ENCODE measurements around the gene MS4A14.
"Not testable (repeated sequence)": the region's sequence is repeated elsewhere in the genome, so short reads cannot be mapped to it uniquely, and the experiment has no call there.

Gene MS4A14

DNA sequence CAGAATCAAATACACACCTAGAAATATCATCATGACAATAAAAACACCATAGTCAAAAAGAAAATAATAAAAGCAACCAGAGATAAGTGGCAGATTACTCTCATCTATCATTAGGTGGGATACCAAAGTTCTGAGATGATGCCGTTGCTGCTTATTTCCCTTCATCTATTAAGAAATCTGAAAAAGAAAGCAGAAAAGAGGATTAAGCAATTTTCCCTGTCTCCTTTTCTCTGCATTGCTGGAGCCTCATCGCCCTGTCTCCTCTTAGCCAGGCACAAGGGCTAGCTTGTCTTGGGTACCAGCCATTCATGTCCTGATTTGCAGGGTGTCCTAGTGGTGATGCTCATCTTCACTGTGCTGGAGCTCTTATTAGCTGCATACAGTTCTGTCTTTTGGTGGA is 3.9 kb upstream of the MS4A14 start:
- no peak for DNase-seq

DNA sequence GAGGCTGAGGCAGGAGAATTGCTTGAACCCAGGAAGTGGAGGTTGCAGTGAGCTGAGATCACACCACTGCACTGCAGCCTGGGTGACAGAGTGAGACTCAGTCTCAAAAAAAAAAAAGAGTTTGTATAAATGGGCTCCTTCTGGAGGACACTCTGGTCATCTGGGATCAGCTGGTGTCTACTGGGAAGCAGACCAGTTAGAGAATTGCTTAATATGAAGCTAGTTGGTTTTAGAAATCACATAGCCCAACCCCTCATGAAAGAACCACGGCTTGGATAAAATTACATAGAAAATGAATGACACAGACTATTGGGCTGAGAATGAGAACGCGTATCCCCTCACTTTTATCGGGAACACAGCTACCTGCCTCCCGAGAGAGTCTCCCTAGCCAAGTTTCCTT is 3.2 kb upstream of the MS4A14 start:
- DNase-seq: no peak

DNA sequence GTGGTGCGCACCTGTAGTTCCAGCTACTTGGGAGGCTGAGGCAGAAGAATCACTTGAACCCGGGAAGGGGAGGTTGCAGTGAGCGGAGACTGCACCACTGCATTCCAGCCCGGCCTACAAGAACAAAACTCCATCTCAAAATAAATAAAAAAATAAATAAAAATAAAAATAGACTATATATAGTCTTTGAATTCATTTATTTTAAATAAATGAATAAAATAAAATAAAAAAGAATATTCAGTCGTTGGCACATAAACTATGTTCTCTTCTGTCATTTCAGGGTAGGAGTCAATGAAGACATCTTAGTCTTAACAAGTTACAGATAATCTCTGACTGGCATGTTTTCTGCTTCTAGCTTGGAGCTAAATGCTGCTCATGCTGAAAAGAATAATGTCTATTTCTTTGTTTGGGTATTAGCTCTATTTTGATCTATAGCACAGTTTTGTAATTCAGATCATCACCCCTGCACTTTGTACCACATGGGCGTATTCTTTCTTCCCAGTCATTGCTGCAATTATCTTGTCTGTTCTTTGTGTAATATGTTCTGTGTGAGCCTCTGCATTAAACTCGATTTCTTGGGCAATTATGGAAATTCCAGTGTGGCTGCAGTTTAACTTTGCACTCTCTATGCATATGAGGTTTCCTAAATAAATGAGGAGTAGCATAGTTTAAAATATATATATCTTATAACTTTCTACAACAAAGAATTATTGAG is 1.4 kb upstream of the MS4A14 start:
- DNase-seq: no peak

DNA sequence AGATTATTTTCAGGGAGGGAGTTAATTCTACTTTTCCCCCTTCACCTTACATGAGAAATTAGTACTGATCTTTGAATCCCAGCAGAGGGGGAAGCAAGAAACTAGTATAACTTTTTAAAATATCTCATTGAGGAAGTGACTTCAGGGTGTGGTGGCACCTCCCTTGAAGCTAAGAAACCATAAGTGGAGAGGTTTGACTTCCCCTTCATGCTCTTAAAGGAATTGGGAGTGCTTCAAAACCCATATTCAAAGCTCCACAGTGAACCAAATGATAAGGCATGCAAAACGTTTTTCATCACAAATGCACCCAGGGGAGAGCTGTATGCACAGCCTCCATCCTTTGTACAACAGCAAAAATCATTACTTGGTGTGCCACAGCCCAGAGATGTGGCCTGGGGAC is 540 bp downstream of the MS4A14 start:
- DNase-seq: no peak

DNA sequence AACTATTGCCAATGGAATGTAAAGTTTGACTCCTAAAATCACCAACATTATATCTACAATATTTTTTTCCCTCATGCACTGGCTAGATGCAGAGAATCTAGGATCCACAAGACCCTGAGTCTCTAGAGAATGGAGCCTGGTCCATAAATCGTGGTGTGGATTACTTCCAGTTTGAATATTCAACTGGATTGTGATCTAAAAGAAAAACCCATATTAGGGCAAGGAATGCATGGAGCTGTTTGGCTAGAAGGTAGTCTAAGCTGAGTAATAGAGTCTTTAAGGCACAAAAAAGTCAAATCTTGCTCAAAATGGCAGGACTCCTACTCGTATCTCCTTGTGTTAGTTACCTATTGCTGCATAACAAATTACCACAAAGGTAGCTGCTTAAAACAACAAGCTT is 23.8 kb downstream of the MS4A14 start:
- no peak for DNase-seq

DNA sequence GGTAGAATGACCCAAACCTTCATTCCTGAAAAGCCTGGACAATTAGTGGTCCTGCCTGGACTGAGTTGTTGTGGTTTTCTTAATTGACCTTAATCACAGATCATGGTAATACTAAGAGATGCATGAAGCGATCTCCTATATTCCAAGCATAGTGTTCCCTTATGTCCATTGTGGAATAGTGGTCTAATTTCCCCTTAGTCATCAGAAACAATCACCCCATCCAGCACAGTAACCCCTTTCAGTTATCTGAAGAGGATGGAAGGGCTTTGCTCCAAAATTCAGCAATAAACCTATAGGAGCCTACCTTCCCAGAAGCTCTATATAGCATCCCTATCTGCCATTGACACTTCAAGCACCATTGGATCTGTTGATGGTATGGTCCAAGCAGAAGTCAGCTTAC is 26.4 kb downstream of the MS4A14 start:
- no peak for DNase-seq

DNA sequence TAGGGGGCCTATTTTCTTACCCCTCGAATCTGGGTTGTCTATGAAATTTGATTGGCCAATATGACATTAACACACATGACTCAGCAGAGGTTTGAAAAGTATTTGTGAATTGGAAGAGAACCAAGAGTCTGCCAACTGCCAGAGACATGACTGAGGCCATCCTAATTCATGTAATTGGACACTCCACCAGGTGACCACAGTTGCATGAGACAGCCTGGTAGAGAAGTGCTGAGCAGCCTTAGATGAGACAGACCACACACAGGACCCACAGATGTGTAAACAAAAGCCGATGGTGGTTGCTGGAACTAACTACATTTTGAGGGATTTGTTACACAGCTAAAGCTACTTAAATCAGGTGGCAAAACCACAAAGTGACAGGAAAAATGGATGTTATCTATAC is 32.3 kb downstream of the MS4A14 start:
- DNase-seq: no peak

DNA sequence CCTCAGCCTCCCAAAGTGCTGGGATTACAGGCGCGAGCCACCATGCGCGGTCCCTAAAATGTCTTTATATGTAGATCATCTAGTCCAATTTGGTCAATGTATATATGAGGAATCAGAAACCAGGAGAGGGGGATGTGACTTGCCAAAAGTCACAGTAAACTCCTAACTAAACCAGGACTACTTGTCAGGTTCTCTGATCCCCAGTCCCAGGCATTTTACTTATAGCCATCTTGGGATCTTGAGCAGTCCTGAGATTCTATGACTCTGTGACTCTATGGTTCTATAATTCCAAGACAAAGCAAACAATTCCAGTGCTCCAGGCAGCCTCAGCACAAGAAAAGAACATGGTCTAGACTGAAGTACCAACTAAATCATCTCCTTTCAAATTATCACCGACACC is 33.0 kb downstream of the MS4A14 start, which contains the start of gene MS4A5:
Gene MS4A5, plus strand, starts transcription at position 301 of the 400 bp plus-strand sequence. CDS start 103 bp downstream, outside the sequence.
- DNase-seq: no peak

DNA sequence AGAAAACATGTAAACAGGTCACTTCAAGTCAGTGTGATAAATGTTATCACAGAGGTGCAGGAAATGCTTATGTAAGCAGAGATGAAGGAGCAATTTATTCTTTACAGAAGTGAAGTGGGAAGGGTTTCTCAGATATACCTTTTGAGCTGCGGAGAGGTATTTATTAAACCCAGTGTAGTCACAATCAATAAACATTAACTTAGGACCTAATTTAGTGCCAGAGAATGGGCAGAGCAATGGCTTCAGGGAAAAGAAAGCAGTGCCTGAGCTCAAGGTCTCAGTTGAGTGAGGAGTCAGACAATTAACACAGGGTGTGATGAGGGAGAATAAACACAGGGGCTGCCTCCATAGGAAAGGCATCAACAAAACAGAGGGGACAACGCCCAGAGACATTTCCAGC is 35.0 kb downstream of the MS4A14 start:
- DNase-seq: no peak

DNA sequence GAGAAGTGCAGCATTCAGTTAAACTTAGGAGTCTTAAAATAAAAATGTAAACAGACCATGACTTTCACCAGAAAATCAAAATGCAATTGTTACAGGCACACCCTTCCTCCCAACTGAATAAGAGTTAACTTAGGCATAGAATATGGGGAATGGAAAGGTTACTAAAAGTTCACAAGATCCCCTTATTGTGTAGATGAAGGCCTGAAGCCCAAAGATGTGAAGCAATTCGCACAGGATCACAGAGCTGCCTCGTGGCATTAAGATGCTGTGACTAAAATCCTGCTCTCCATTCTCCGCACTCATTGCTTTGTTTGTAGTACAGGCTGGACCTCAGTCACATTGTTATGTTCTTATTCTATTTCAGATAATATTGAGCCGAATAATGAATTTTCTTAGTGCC is 37.1 kb downstream of the MS4A14 start:
- no peak for DNase-seq

DNA sequence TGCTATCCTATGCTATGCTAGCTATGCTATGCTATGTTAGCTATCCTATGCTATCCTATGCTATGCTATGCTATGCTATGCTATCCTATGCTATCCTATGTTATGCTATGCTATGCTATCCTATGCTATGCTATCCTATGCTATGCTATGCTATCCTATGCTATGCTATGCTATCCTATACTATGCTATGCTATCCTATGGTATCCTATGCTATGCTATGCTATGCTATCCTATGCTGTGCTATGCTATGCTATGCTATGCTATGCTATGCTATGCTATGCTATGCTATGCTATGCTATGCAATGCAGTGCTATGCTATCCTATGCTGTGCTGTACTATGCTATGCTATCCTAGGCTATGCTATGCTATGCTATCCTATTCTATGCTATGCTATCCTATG is 50.8 kb downstream of the MS4A14 start:
- no peak for DNase-seq

DNA sequence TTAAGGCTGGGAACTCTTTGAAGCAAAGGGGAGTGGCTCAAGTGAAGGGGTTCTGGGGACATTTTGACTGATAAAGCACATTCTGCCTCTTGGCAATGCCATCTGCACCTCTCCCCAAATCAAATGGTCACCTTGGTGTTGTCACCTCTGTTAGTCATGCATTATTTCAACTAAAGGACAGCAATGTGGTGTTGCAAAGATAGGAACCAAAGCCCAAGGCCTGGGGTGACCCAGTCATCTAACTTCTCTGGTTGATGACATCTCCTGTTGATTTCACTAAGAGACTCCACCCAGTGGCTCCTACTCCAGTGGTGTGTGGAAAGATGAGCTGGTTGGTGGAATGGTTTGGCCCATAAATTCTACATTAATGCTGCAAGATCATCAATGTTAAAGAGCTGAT is 51.6 kb downstream of the MS4A14 start:
- DNase-seq: no peak

DNA sequence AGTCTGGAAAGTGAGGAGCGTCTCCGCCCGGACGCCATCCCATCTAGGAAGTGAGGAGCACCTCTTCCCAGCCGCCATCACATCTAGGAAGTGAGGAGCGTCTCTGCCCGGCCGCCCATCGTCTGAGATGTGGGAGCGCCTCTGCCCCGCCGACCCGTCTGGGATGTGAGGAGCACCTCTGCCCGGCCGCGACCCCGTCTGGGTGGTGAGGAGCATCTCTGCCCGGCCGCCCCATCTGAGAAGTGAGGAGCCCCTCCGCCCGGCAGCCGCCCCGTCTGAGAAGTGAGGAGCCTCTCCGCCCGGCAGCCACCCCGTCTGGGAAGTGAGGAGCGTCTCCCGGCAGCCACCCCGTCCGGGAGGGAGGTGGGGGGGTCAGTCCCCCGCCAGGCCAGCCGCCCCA is 54.9 kb downstream of the MS4A14 start:
- not testable (repeated sequence) for DNase-seq

DNA sequence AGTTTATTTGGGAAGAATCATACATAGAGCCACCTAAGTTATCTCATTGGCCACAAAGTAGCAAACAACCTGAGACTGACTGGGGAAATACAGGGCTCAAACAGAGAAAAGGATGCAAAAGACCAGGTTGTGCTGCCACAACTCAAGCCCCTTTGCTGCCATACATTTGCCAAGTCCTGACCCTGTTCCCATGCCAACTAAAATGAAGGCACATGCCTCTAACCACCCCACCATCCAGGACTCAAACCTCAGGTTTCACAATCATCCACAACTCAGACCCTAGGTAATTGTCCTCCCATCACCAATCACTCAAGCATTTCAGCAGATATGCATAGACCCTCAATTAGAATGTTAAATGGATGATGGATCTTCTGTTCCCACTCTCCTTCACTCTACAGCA is 58.0 kb downstream of the MS4A14 start:
- no peak for DNase-seq

DNA sequence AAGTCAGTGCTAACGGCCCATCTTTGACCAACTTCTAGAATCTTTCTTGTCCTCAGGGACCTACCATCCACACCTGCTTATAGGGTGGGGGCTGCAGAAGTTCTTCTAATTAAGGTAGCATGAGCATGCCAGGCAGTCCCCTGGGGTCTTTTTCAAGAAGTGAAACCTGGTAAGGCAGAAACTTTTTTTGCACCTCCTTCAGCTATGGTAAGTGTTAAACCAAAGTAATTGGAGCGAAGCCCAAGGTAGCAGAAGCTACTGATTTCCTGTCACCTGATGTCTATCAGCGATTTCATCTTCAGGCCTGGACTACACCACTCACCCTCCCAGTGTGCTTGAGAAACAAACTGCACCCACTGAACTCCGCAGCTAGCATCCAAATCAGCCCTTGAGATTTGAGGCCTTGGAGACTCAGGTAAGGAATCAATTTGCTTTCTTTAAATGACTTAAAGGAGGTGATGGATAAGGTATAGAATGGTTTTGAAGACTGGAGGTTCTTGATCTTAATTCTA is 59.3 kb downstream of the MS4A14 start, which contains the start of gene MS4A1:
Gene MS4A1, plus strand, starts transcription at position 317 of the 512 bp plus-strand sequence. CDS start 6,528 bp downstream, outside the sequence.
- DNase-seq: no peak

DNA sequence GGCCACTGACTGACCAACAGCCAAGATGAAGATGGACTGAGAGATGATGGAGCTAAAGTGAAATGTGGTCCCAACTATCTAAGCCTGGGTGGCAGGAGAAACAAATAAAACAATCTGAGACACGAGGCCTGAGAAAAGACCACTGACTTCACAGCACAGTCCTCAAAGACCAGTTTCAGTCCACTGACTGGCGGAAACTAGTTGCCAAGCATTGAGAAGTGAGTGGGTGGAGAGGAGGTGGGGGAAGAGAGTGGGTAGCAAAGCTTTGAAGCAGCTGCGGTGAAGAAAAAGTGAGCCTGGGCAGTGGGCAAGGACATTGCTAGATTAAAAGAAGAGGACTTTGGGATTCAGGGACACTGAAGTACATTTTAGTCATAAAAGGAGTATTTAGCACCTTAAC is 61.3 kb downstream of the MS4A14 start:
- no peak for DNase-seq

DNA sequence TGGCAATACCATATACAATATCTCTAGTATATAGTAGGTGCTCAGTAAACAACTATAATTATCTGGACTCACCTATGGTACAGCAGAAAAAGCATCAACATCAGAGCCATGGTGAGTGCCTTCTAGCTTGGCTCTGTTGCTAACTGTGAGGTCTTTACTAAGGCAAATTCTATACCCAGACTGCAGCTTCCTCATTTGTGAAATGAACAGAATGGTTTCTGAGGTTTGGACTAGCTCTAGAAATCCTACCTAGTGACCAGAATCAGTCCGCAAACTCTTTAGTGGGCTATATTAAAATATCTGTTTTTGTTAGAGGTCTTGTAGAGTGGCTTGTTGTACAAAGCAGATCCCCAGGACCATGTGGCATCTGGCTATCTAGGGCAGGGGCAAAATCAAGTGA is 63.1 kb downstream of the MS4A14 start:
- no peak for DNase-seq
